Measurements from ENCODE around the gene TLX2. TPM values are rescaled to one million over a fixed set of nuclear protein-coding genes. Genes with fewer than 3 reads are reported as not detected.

Gene TLX2
- polyA plus RNA-seq, 2 of the 4 experiments (the other 2 are of a cell fraction): 0.05 to 0.37 TPM

- POLR2A ChIA-PET: interaction anchor here (0.6 to 3.1 kb wide), 7 partner anchors 9 to 32 kb away, joined by 3 to 37 read pairs (median 7); partner anchors contain the start of genes CCDC142, INO80B, TTC31 and WBP1
- FAIRE-seq: no peak
- CTCF ChIA-PET: interaction anchor here (0.6 to 5.2 kb wide), 6 partner anchors 10 to 1264 kb away, joined by 3 to 37 read pairs (median 4); partner anchors contain the start of genes CCDC142, LBX2 and TTC31
- TF ChIP-seq, protein P1, sequence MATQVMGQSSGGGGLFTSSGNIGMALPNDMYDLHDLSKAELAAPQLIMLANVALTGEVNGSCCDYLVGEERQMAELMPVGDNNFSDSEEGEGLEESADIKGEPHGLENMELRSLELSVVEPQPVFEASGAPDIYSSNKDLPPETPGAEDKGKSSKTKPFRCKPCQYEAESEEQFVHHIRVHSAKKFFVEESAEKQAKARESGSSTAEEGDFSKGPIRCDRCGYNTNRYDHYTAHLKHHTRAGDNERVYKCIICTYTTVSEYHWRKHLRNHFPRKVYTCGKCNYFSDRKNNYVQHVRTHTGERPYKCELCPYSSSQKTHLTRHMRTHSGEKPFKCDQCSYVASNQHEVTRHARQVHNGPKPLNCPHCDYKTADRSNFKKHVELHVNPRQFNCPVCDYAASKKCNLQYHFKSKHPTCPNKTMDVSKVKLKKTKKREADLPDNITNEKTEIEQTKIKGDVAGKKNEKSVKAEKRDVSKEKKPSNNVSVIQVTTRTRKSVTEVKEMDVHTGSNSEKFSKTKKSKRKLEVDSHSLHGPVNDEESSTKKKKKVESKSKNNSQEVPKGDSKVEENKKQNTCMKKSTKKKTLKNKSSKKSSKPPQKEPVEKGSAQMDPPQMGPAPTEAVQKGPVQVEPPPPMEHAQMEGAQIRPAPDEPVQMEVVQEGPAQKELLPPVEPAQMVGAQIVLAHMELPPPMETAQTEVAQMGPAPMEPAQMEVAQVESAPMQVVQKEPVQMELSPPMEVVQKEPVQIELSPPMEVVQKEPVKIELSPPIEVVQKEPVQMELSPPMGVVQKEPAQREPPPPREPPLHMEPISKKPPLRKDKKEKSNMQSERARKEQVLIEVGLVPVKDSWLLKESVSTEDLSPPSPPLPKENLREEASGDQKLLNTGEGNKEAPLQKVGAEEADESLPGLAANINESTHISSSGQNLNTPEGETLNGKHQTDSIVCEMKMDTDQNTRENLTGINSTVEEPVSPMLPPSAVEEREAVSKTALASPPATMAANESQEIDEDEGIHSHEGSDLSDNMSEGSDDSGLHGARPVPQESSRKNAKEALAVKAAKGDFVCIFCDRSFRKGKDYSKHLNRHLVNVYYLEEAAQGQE (IDR thresholded peaks at IDR 0.05): 0 out of 2 replicates have a peak, but pooled peaks have one; percentile 24
- TF ChIP-seq KDM5A (IDR thresholded peaks at IDR 0.05) (peak; percentile 92), CHD2 (IDR thresholded peaks at IDR 0.05; ENCODE audit: low read length, partially characterized antibody) (peak; percentile 20), TFCP2L1 (CRISPR knock-in tag; IDR thresholded peaks at IDR 0.05) (no peak), ESRRA (IDR thresholded peaks at IDR 0.05; ENCODE audit: borderline replicate concordance, low read length) (no peak; the same call in 1 of the 2 replicates), HOXB13 (CRISPR knock-in tag; IDR thresholded peaks at IDR 0.05; ENCODE audit: low read depth) (no peak), MAFK (IDR thresholded peaks at IDR 0.05; ENCODE audit: partially characterized antibody) (peak; percentile 29), SMC3 (IDR thresholded peaks at IDR 0.05) (no peak), FOSB (CRISPR knock-in tag; IDR thresholded peaks at IDR 0.05) (no peak), ZNF302 (CRISPR knock-in tag; IDR thresholded peaks at IDR 0.05) (no peak), ZC3H11A (IDR thresholded peaks at IDR 0.05) (no peak; the same call in 1 of the 2 replicates), BHLHE40 (IDR thresholded peaks at IDR 0.05; ENCODE audit: low read depth, low read length) (no peak), USF2 (IDR thresholded peaks at IDR 0.05) (0 out of 2 replicates have a peak, but pooled peaks have one; percentile 9), PHF8 (IDR thresholded peaks at IDR 0.05; ENCODE audit: borderline replicate concordance, low read depth) (peak; percentile 73), TP53 (CRISPR knock-in tag; IDR thresholded peaks at IDR 0.05) (0 out of 2 replicates have a peak, but pooled peaks have one; percentile 56), ZSCAN20 (CRISPR knock-in tag; IDR thresholded peaks at IDR 0.05) (no peak), HES2 (IDR thresholded peaks at IDR 0.05) (no peak), NFE2L2 (conservative IDR thresholded peaks at IDR 0.05; ENCODE audit: low read length) (no peak), KDM1A (IDR thresholded peaks at IDR 0.05; ENCODE audit: low read depth) (no peak), CBX8 (IDR thresholded peaks at IDR 0.05) (no peak), MAX (IDR thresholded peaks at IDR 0.05) (peak; percentile 95), SREBF2 (IDR thresholded peaks at IDR 0.05) (no peak), JUNB (IDR thresholded peaks at IDR 0.05) (no peak), FOXS1 (CRISPR knock-in tag; IDR thresholded peaks at IDR 0.05) (no peak)
- TF ChIP-seq, protein P2, sequence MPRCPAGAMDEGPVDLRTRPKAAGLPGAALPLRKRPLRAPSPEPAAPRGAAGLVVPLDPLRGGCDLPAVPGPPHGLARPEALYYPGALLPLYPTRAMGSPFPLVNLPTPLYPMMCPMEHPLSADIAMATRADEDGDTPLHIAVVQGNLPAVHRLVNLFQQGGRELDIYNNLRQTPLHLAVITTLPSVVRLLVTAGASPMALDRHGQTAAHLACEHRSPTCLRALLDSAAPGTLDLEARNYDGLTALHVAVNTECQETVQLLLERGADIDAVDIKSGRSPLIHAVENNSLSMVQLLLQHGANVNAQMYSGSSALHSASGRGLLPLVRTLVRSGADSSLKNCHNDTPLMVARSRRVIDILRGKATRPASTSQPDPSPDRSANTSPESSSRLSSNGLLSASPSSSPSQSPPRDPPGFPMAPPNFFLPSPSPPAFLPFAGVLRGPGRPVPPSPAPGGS (IDR thresholded peaks at IDR 0.05): peak; percentile 97
- TF ChIP-seq, protein P3, sequence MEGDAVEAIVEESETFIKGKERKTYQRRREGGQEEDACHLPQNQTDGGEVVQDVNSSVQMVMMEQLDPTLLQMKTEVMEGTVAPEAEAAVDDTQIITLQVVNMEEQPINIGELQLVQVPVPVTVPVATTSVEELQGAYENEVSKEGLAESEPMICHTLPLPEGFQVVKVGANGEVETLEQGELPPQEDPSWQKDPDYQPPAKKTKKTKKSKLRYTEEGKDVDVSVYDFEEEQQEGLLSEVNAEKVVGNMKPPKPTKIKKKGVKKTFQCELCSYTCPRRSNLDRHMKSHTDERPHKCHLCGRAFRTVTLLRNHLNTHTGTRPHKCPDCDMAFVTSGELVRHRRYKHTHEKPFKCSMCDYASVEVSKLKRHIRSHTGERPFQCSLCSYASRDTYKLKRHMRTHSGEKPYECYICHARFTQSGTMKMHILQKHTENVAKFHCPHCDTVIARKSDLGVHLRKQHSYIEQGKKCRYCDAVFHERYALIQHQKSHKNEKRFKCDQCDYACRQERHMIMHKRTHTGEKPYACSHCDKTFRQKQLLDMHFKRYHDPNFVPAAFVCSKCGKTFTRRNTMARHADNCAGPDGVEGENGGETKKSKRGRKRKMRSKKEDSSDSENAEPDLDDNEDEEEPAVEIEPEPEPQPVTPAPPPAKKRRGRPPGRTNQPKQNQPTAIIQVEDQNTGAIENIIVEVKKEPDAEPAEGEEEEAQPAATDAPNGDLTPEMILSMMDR (IDR thresholded peaks at IDR 0.05): no peak
- TF ChIP-seq, protein P4, sequence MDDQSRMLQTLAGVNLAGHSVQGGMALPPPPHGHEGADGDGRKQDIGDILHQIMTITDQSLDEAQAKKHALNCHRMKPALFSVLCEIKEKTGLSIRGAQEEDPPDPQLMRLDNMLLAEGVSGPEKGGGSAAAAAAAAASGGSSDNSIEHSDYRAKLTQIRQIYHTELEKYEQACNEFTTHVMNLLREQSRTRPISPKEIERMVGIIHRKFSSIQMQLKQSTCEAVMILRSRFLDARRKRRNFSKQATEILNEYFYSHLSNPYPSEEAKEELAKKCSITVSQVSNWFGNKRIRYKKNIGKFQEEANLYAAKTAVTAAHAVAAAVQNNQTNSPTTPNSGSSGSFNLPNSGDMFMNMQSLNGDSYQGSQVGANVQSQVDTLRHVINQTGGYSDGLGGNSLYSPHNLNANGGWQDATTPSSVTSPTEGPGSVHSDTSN (IDR thresholded peaks at IDR 0.05): peak; percentile 93
- TF ChIP-seq, protein P5, sequence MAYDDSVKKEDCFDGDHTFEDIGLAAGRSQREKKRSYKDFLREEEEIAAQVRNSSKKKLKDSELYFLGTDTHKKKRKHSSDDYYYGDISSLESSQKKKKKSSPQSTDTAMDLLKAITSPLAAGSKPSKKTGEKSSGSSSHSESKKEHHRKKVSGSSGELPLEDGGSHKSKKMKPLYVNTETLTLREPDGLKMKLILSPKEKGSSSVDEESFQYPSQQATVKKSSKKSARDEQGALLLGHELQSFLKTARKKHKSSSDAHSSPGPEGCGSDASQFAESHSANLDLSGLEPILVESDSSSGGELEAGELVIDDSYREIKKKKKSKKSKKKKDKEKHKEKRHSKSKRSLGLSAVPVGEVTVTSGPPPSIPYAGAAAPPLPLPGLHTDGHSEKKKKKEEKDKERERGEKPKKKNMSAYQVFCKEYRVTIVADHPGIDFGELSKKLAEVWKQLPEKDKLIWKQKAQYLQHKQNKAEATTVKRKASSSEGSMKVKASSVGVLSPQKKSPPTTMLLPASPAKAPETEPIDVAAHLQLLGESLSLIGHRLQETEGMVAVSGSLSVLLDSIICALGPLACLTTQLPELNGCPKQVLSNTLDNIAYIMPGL (CRISPR knock-in tag; IDR thresholded peaks at IDR 0.05; ENCODE audit: borderline replicate concordance): no peak
Observed at GRCh38 chr2:74472086-74472944, 41.9 kb upstream of the TLX2 start, which contains the start of gene MRPL53. MRPL53 (minus strand) TSS chr2:74472680; CDS start chr2:74472660, 20 bp downstream.

More at GRCh38 chr2:74472086-74472944, 41.9 kb upstream of the TLX2 start, which contains the start of gene MRPL53:
- H3K9me3 ChIP-seq: no peaks in the 10 kb centered on the region
- peak within 1 kb of the TSS; percentile 92 for H3K4me2 ChIP-seq
- H3K4me3 ChIP-seq: peak within 1 kb of the TSS; percentile 63
- peaks cover 16% of the 10 kb centered on the region for H3K4me1 ChIP-seq
- ATAC-seq (peak; percentile 93 to 94), DNase-seq (ENCODE audit: low read depth in 1 of 2, low spot score in 1 of 2) (peak; percentile 70 to 98)
- 1% methylated on average over 66 of the region's 66 CpGs for WGBS (ENCODE audit: missing lambda C conversion rate)
- H3K27ac ChIP-seq: peak within 1 kb of the TSS; percentile 86 to 91

All from A549 (cell line).